ENCODE data around the gene SPTBN5. TPM values are rescaled to one million over a fixed set of nuclear protein-coding genes. Genes with fewer than 3 reads are reported as not detected.

Gene SPTBN5
- total RNA-seq, 1 experiment from 2014 or later, result 2.5 TPM

- Mint-ChIP-seq H3K27me3 (ENCODE audit: insufficient read depth, unreplicated experiment) (no peaks in the 10 kb centered on the region), H3K27ac (ENCODE audit: unreplicated experiment) (no peak overlapping the region), H3K4me1 (ENCODE audit: low read depth, unreplicated experiment) (no peaks in the 10 kb centered on the region), H3K36me3 (ENCODE audit: insufficient read depth, unreplicated experiment) (no peaks in the 10 kb centered on the region), H3K9me3 (ENCODE audit: unreplicated experiment) (no peaks in the 10 kb centered on the region), H3K4me3 (ENCODE audit: unreplicated experiment) (no peak overlapping the region)
- intact Hi-C loops (cut with micrococcal nuclease; ENCODE audit: unreplicated experiment), result no loop called here
- Histone ChIP-seq H3K27me3 (replicated peaks; ENCODE audit: control insufficient read depth, insufficient read depth, low read length) (no peaks in the 10 kb centered on the region), H3K4me3 (ENCODE audit: low read depth, low read length) (no peak overlapping the region), H3K9me3 (no peaks in the 10 kb centered on the region), H3K36me3 (ENCODE audit: control insufficient read depth, insufficient read depth, low read length) (no peaks in the 10 kb centered on the region), H3K4me1 (no peaks in the 10 kb centered on the region)
- ChIA-PET POLR2A (no interaction called here), CTCF (no interaction called here)
- no TSS peak for BruUV-seq (replicated peaks)
- no peak for DNase-seq
- TF ChIP-seq CTCF (IDR thresholded peaks at IDR 0.05; ENCODE audit: insufficient read depth in 1 of 2, low read depth in 1 of 2, low read length in 1 of 2, severe bottlenecking in 1 of 2, unreplicated experiment in 1 of 2), result no peak
These were observed 8.5 kb downstream of the SPTBN5 start for GRCh38 chr15:41885321-41885720.

- CTCF ChIA-PET, result no interaction called here
- no peak for TF ChIP-seq CTCF (IDR thresholded peaks at IDR 0.05; ENCODE audit: insufficient read depth in 1 of 2, low read depth in 1 of 2, low read length in 1 of 2, severe bottlenecking in 1 of 2, unreplicated experiment in 1 of 2)
- POLR2A ChIA-PET, result no interaction called here
- Histone ChIP-seq H3K27me3 (replicated peaks; ENCODE audit: control insufficient read depth, insufficient read depth, low read length) (no peaks in the 10 kb centered on the region), H3K4me1 (no peaks in the 10 kb centered on the region), H3K4me3 (ENCODE audit: low read depth, low read length) (no peak overlapping the region), H3K36me3 (ENCODE audit: control insufficient read depth, insufficient read depth, low read length) (no peaks in the 10 kb centered on the region), H3K9me3 (no peaks in the 10 kb centered on the region)
- no peak overlapping the region for H3K27ac Mint-ChIP-seq (ENCODE audit: unreplicated experiment)
- no peaks in the 10 kb centered on the region for H3K4me1 Mint-ChIP-seq (ENCODE audit: low read depth, unreplicated experiment)
- H3K27me3 Mint-ChIP-seq (ENCODE audit: insufficient read depth, unreplicated experiment), result no peaks in the 10 kb centered on the region
- intact Hi-C loops (cut with micrococcal nuclease; ENCODE audit: unreplicated experiment), result no loop called here
- H3K9me3 Mint-ChIP-seq (ENCODE audit: unreplicated experiment), result no peaks in the 10 kb centered on the region
- BruUV-seq (replicated peaks), result no TSS peak
- no peak overlapping the region for H3K4me3 Mint-ChIP-seq (ENCODE audit: unreplicated experiment)
- DNase-seq, result no peak
- H3K36me3 Mint-ChIP-seq (ENCODE audit: insufficient read depth, unreplicated experiment), result no peaks in the 10 kb centered on the region
These were observed 9.4 kb downstream of the SPTBN5 start for GRCh38 chr15:41884458-41884857.

- Histone ChIP-seq H3K4me3 (ENCODE audit: low read depth, low read length) (no peak overlapping the region), H3K4me1 (no peaks in the 10 kb centered on the region), H3K27me3 (replicated peaks; ENCODE audit: control insufficient read depth, insufficient read depth, low read length) (no peaks in the 10 kb centered on the region), H3K9me3 (no peaks in the 10 kb centered on the region), H3K36me3 (ENCODE audit: control insufficient read depth, insufficient read depth, low read length) (no peaks in the 10 kb centered on the region)
- intact Hi-C loops (cut with micrococcal nuclease; ENCODE audit: unreplicated experiment), result no loop called here
- H3K9me3 Mint-ChIP-seq (ENCODE audit: unreplicated experiment), result no peaks in the 10 kb centered on the region
- ChIA-PET POLR2A (no interaction called here), CTCF (no interaction called here)
- H3K27me3 Mint-ChIP-seq (ENCODE audit: insufficient read depth, unreplicated experiment), result no peaks in the 10 kb centered on the region
- DNase-seq, result no peak
- no peak overlapping the region for H3K27ac Mint-ChIP-seq (ENCODE audit: unreplicated experiment)
- H3K4me3 Mint-ChIP-seq (ENCODE audit: unreplicated experiment), result no peak overlapping the region
- H3K4me1 Mint-ChIP-seq (ENCODE audit: low read depth, unreplicated experiment), result no peaks in the 10 kb centered on the region
- TF ChIP-seq CTCF (IDR thresholded peaks at IDR 0.05; ENCODE audit: insufficient read depth in 1 of 2, low read depth in 1 of 2, low read length in 1 of 2, severe bottlenecking in 1 of 2, unreplicated experiment in 1 of 2), result no peak
- no peaks in the 10 kb centered on the region for H3K36me3 Mint-ChIP-seq (ENCODE audit: insufficient read depth, unreplicated experiment)
- no TSS peak for BruUV-seq (replicated peaks)
These were observed 10.4 kb downstream of the SPTBN5 start for GRCh38 chr15:41883484-41883825.

Data from Caco-2 (cell line).